ENCODE data around the gene INPP5K. TPM values are rescaled to one million over a fixed set of nuclear protein-coding genes. Genes with fewer than 3 reads are reported as not detected.

INPP5K gene
- 100 to 1,000 TPM; 168 to 321 (median 200) TPM for total RNA-seq

GRCh38 chr17:1516388-1517161 is at the start of gene INPP5K:
INPP5K (minus strand) TSS chr17:1516612; CDS start chr17:1516499, 113 bp downstream.
- no peak for TF ChIP-seq CTCF (IDR thresholded peaks at IDR 0.05; ENCODE audit: low read depth)

GRCh38 chr17:1565877-1566276 is 49.5 kb upstream of the INPP5K start:
- TF ChIP-seq CTCF (IDR thresholded peaks at IDR 0.05; ENCODE audit: low read depth) = no peak

GRCh38 chr17:1563786-1564613 is 47.6 kb upstream of the INPP5K start:
- TF ChIP-seq CTCF (IDR thresholded peaks at IDR 0.05; ENCODE audit: low read depth) = no peak

- no peak for TF ChIP-seq CTCF (IDR thresholded peaks at IDR 0.05; ENCODE audit: low read depth)
Measured at GRCh38 chr17:1562176-1562643, 45.8 kb upstream of the INPP5K start.

- TF ChIP-seq CTCF (IDR thresholded peaks at IDR 0.05; ENCODE audit: low read depth) = no peak
Measured at GRCh38 chr17:1561420-1562175, 45.2 kb upstream of the INPP5K start.

- TF ChIP-seq CTCF (IDR thresholded peaks at IDR 0.05; ENCODE audit: low read depth) = no peak
Measured at GRCh38 chr17:1560858-1561355, 44.5 kb upstream of the INPP5K start.
